Measurements from ENCODE around the gene TBC1D22A.

The TBC1D22A gene

DNA sequence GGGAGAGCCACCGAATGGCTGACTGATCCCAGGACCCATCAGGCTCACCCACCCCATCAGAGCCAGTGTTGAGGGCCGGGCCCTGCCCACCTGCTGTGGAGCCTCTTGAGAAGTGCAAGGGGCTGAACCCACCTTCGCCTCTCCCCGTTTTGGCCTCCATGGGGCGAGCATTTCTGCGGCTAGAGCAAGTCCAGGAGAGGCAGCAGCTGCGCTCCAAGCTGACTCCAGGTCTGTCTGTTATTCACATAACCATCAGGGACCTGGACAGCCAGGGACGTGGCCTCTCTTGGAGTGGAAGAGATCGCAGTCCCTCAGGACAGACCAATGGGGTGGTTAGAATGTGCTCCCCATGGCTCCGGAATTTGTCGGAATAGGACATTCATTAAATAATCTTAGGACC is 231.8 kb downstream of the TBC1D22A start:
- no peak overlapping the region for H3K4ac ChIP-seq (ENCODE audit: low read depth, low read length)

GRCh38 chr22:46994983-46995382 is 232.5 kb downstream of the TBC1D22A start:
- H3K4me2 ChIP-seq (ENCODE audit: low read length) = no peak overlapping the region
- no peak overlapping the region for H3K18ac ChIP-seq (ENCODE audit: low read length)
- H4K8ac ChIP-seq (ENCODE audit: low read depth, low read length) = no peak overlapping the region
- no peaks in the 10 kb centered on the region for H3K27me3 ChIP-seq (ENCODE audit: insufficient read depth, low read length, poor library complexity)
- H3K23ac ChIP-seq (ENCODE audit: low read length) = no peak overlapping the region
- no peaks in the 10 kb centered on the region for H3K79me1 ChIP-seq (ENCODE audit: low read length)
- H2BK5ac ChIP-seq (ENCODE audit: low read length) = no peak overlapping the region
- no peaks in the 10 kb centered on the region for H3K79me2 ChIP-seq (ENCODE audit: control insufficient read depth, insufficient read depth, low read length)
- no peak overlapping the region for H2BK15ac ChIP-seq (replicated peaks; ENCODE audit: low read depth)
- no CpG with 5 or more reads among the region's 13 CpGs for WGBS (ENCODE audit: extremely low coverage, insufficient coverage, low lambda C conversion rate)
- H3K4me1 ChIP-seq (ENCODE audit: control insufficient read depth, low read depth, low read length) = no peaks in the 10 kb centered on the region
- H3K4me3 ChIP-seq (ENCODE audit: low read length) = no peak overlapping the region
- H2AK5ac ChIP-seq (ENCODE audit: low read length) = no peak overlapping the region
- H3K4ac ChIP-seq (ENCODE audit: low read depth, low read length) = no peak overlapping the region
- no peak overlapping the region for H2BK120ac ChIP-seq (ENCODE audit: low read depth, low read length)
- H4K5ac ChIP-seq (ENCODE audit: low read length) = no peak overlapping the region
- DNase-seq = no peak
- no peak overlapping the region for H3K9ac ChIP-seq (ENCODE audit: low read length)
- H3K27ac ChIP-seq (ENCODE audit: low read depth, low read length) = no peak overlapping the region
- no peak overlapping the region for H3K56ac ChIP-seq (ENCODE audit: low read length)
- no peaks in the 10 kb centered on the region for H3K36me3 ChIP-seq (ENCODE audit: control insufficient read depth, insufficient read depth, low read length)

More for the DNA sequence above, 231.8 kb downstream of the TBC1D22A start:
- DNase-seq = no peak
- H2BK5ac ChIP-seq (ENCODE audit: low read length) = no peak overlapping the region
- no peak overlapping the region for H2BK120ac ChIP-seq (ENCODE audit: low read depth, low read length)
- no CpG with 5 or more reads among the region's 11 CpGs for WGBS (ENCODE audit: extremely low coverage, insufficient coverage, low lambda C conversion rate)
- H3K36me3 ChIP-seq (ENCODE audit: control insufficient read depth, insufficient read depth, low read length) = no peaks in the 10 kb centered on the region
- no peaks in the 10 kb centered on the region for H3K27me3 ChIP-seq (ENCODE audit: insufficient read depth, low read length, poor library complexity)
- no peak overlapping the region for H3K9ac ChIP-seq (ENCODE audit: low read length)
- no peak overlapping the region for H3K27ac ChIP-seq (ENCODE audit: low read depth, low read length)
- H3K18ac ChIP-seq (ENCODE audit: low read length) = no peak overlapping the region
- no peaks in the 10 kb centered on the region for H3K79me1 ChIP-seq (ENCODE audit: low read length)
- no peak overlapping the region for H2BK15ac ChIP-seq (replicated peaks; ENCODE audit: low read depth)
- H3K4me3 ChIP-seq (ENCODE audit: low read length) = no peak overlapping the region
- no peak overlapping the region for H2AK5ac ChIP-seq (ENCODE audit: low read length)
- H3K56ac ChIP-seq (ENCODE audit: low read length) = no peak overlapping the region
- H3K79me2 ChIP-seq (ENCODE audit: control insufficient read depth, insufficient read depth, low read length) = no peaks in the 10 kb centered on the region
- H3K23ac ChIP-seq (ENCODE audit: low read length) = no peak overlapping the region
- no peak overlapping the region for H3K4me2 ChIP-seq (ENCODE audit: low read length)
- H3K4me1 ChIP-seq (ENCODE audit: control insufficient read depth, low read depth, low read length) = no peaks in the 10 kb centered on the region
- H4K5ac ChIP-seq (ENCODE audit: low read length) = no peak overlapping the region
- no peak overlapping the region for H4K8ac ChIP-seq (ENCODE audit: low read depth, low read length)

DNA sequence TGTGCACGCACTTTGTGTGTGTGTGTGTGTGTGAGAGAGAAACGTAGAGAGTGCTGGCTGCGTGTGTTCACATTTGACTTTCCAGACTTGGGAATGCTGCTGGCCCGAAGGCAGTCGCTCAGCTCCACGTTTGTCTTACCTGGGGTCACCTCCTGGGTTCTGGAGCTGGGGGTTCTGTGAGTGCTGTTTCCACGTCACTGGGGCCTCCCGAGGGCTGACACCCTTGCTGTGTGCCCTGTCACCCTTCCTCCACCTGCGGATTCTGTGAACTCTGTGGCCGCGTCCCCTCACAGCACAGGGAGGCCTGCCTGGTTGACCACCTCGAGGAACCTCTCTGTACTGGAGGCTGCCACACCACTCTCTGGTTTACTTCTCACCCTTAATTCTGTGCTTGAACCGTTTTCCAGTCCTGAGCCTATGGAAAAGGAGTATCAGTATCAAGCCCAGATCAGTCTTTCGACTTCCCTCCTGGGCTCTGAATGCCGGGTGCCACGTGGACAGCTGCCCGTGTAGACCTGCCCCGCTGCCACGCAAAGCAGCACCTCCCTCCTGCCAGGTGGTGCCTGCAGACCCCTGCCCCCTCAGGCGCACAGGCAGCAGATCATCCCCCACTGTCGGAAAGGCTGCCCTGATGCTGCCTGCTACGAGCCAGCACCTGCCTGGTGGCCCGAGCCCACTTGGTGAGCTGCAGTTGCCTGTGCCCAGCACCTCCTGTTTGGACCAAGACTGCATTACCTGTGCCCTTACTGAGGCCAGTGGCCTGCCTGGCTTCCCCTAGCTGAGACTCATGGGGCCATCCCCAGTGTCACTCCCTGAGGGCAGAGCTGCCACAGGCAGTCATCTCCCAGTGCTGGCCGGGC is 233.3 kb downstream of the TBC1D22A start:
- H2BK120ac ChIP-seq (ENCODE audit: low read depth, low read length) = no peak overlapping the region
- DNase-seq = no peak
- H4K8ac ChIP-seq (ENCODE audit: low read depth, low read length) = no peak overlapping the region

DNA sequence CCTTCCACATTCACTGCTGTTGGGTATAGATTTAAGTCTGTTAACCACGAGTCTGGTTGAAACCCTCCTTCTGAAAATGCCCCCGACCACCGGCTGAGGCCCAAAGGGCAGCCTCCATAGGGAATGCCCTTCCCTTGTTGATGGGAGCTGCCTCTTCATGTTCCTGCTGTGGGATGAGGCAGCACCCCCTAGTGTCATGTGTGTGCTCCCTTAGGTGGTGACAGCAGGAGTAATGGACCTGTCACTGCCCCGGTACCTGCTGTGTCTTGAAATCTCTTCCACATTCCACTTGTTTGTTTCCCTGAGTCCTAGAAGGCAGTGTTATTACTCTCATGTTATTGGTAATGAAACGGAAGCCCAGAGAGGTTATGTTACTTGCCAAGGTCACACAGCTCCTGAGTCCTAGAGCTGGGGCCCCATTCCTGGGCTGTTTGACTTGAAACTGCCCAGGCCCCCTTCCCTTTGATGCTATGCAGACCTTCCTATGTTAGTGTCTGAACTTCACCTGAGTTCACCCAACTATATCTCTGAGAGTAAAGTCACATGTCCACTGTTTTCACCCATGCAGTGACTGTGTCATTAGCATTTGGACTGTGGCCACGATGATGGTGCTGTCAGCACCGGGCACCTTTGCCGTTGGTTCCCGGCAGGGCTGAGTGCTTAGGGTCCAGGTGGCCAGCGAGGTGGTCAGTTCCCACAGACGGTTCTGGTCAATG is 234.3 kb downstream of the TBC1D22A start:
- Histone ChIP-seq H2BK5ac (ENCODE audit: low read length) (no peak overlapping the region), H3K4ac (ENCODE audit: low read depth, low read length) (no peak overlapping the region), H3K27me3 (ENCODE audit: insufficient read depth, low read length, poor library complexity) (no peaks in the 10 kb centered on the region), H3K4me3 (ENCODE audit: low read length) (no peak overlapping the region), H3K4me1 (ENCODE audit: control insufficient read depth, low read depth, low read length) (no peaks in the 10 kb centered on the region), H2BK120ac (ENCODE audit: low read depth, low read length) (no peak overlapping the region), H3K4me2 (ENCODE audit: low read length) (no peak overlapping the region), H4K5ac (ENCODE audit: low read length) (no peak overlapping the region), H3K18ac (ENCODE audit: low read length) (no peak overlapping the region), H3K56ac (ENCODE audit: low read length) (no peak overlapping the region), H4K8ac (ENCODE audit: low read depth, low read length) (no peak overlapping the region), H3K79me2 (ENCODE audit: control insufficient read depth, insufficient read depth, low read length) (no peaks in the 10 kb centered on the region), H2AK5ac (ENCODE audit: low read length) (no peak overlapping the region), H3K36me3 (ENCODE audit: control insufficient read depth, insufficient read depth, low read length) (no peaks in the 10 kb centered on the region), H3K27ac (ENCODE audit: low read depth, low read length) (no peak overlapping the region), H3K79me1 (ENCODE audit: low read length) (no peaks in the 10 kb centered on the region), H3K23ac (ENCODE audit: low read length) (no peak overlapping the region), H3K9ac (ENCODE audit: low read length) (no peak overlapping the region), H2BK15ac (replicated peaks; ENCODE audit: low read depth) (no peak overlapping the region)
- DNase-seq = no peak
- WGBS (ENCODE audit: extremely low coverage, insufficient coverage, low lambda C conversion rate) = no CpG with 5 or more reads among the region's 11 CpGs

More for the DNA sequence above, 233.3 kb downstream of the TBC1D22A start:
- no peak overlapping the region for H3K9ac ChIP-seq (ENCODE audit: low read length)
- H2AK5ac ChIP-seq (ENCODE audit: low read length) = no peak overlapping the region
- WGBS (ENCODE audit: extremely low coverage, insufficient coverage, low lambda C conversion rate) = no CpG with 5 or more reads among the region's 24 CpGs
- no peaks in the 10 kb centered on the region for H3K36me3 ChIP-seq (ENCODE audit: control insufficient read depth, insufficient read depth, low read length)
- no peak overlapping the region for H4K5ac ChIP-seq (ENCODE audit: low read length)
- H2BK5ac ChIP-seq (ENCODE audit: low read length) = no peak overlapping the region
- H3K56ac ChIP-seq (ENCODE audit: low read length) = no peak overlapping the region
- H3K79me2 ChIP-seq (ENCODE audit: control insufficient read depth, insufficient read depth, low read length) = no peaks in the 10 kb centered on the region
- H3K4me2 ChIP-seq (ENCODE audit: low read length) = no peak overlapping the region
- no peak overlapping the region for H3K4ac ChIP-seq (ENCODE audit: low read depth, low read length)
- H3K27me3 ChIP-seq (ENCODE audit: insufficient read depth, low read length, poor library complexity) = no peaks in the 10 kb centered on the region
- H3K4me1 ChIP-seq (ENCODE audit: control insufficient read depth, low read depth, low read length) = no peaks in the 10 kb centered on the region
- H3K27ac ChIP-seq (ENCODE audit: low read depth, low read length) = no peak overlapping the region
- H3K18ac ChIP-seq (ENCODE audit: low read length) = no peak overlapping the region
- H2BK15ac ChIP-seq (replicated peaks; ENCODE audit: low read depth) = no peak overlapping the region
- H3K4me3 ChIP-seq (ENCODE audit: low read length) = no peak overlapping the region
- no peak overlapping the region for H3K23ac ChIP-seq (ENCODE audit: low read length)
- H3K79me1 ChIP-seq (ENCODE audit: low read length) = no peaks in the 10 kb centered on the region

DNA sequence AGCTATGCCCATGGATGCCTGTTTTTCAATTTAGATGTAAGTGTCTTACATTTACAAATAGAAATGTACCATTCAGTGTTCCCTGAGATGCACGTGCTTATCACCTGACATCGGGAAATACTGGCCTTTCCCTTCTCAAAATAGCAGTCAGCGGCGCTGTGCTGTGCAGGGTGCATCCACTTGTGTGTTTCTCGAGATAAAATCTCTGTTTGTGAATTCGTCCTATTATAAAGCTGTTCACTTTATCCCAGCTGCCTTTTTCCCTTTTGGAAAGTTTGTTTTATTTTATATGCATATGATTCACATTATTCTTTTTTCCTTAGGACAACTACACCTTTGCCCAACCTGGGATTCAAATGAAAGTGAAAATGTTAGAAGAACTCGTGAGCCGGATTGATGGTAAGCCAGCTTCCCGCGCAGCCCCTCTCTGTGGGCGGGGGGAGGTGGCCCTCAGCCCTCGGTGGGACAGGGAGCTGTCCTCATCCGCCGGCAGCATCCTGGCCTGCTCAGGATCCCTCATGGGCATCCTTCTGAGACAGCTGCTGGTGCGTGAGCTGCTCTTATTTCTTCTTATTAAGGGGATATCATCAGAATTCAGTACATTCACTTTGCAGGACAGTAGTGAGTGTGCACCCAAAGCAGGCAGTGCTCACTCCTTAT is 235.0 kb downstream of the TBC1D22A start:
- Histone ChIP-seq H2AK5ac (ENCODE audit: low read length) (no peak overlapping the region), H3K27ac (ENCODE audit: low read depth, low read length) (no peak overlapping the region), H3K9ac (ENCODE audit: low read length) (no peak overlapping the region), H3K18ac (ENCODE audit: low read length) (no peak overlapping the region), H2BK120ac (ENCODE audit: low read depth, low read length) (no peak overlapping the region), H3K36me3 (ENCODE audit: control insufficient read depth, insufficient read depth, low read length) (no peaks in the 10 kb centered on the region), H2BK15ac (replicated peaks; ENCODE audit: low read depth) (no peak overlapping the region), H3K56ac (ENCODE audit: low read length) (no peak overlapping the region), H2BK5ac (ENCODE audit: low read length) (no peak overlapping the region), H4K5ac (ENCODE audit: low read length) (no peak overlapping the region), H4K8ac (ENCODE audit: low read depth, low read length) (no peak overlapping the region), H3K27me3 (ENCODE audit: insufficient read depth, low read length, poor library complexity) (no peaks in the 10 kb centered on the region), H3K4me3 (ENCODE audit: low read length) (no peak overlapping the region), H3K4me1 (ENCODE audit: control insufficient read depth, low read depth, low read length) (no peaks in the 10 kb centered on the region), H3K79me2 (ENCODE audit: control insufficient read depth, insufficient read depth, low read length) (no peaks in the 10 kb centered on the region), H3K79me1 (ENCODE audit: low read length) (no peaks in the 10 kb centered on the region), H3K23ac (ENCODE audit: low read length) (no peak overlapping the region), H3K4me2 (ENCODE audit: low read length) (no peak overlapping the region), H3K4ac (ENCODE audit: low read depth, low read length) (no peak overlapping the region)
- WGBS (ENCODE audit: extremely low coverage, insufficient coverage, low lambda C conversion rate) = no CpG with 5 or more reads among the region's 15 CpGs
- DNase-seq = no peak

All from mesendoderm (in vitro differentiated cells).